GM21526 (cell line): ENCODE measurements around the gene ZNF507.
A peak's percentile ranks its signal among the peaks of the same experiment; 100 is the strongest.

ENCODE experiments used
- ATAC-seq: cut with Tn5 transposase; IDR thresholded peaks from one replicate; pipeline ENCODE4 v1.9.1; 2021; ENCODE audit warnings: moderate library complexity; ENCODE audit not compliant: unreplicated experiment, low FRiP score

The ZNF507 gene

DNA sequence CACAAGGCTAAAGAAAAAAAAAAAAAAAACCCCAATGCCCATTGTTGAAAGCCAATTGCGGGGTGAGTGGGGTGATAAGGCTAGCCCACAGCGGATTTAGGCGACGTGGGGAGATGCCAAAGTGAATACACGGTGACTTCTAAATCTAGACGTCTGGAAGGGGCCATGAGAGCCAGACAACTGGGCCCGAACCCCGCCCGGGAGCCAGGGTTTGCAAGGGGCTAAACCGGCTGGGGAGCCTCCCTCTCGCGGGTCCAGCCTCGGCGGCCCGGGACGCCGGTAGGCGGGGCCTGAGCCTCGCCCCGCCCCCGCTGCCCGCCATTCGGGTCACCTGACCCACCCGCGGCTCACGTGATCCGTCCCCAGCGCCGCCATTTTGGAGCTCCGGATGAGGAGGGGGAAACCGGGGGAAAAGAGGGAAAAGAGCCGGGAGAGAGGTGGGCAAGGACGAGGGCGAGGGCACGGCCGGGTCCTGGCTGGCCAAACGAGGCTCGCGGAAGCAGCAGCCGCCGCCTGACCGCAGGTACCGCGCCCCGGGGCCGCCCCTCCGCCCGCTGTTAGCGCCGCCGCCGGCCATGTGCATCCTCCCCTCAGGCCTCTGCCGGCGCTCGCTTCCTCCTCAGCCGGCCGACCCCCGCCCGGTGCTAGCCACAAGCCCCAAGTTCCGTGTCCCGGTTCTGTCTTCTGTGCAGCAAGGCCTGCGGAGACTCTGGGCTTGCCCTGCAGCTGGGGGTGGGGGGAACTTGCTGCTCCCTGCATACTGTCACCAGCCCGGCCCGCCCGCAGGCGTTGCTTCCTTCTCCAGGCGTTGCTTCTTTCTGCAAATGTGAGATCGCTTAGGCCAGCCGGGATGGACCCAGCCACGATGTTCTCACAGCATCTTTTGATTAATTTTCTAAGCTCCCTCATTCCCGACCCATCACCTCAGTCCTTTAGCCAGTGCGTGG, at the start of gene ZNF507:
Gene ZNF507 (plus strand): TSS at position 350 of the 947 bp plus-strand sequence. CDS start 7,221 bp downstream, outside the sequence.
- ATAC-seq: peak; percentile 83

DNA sequence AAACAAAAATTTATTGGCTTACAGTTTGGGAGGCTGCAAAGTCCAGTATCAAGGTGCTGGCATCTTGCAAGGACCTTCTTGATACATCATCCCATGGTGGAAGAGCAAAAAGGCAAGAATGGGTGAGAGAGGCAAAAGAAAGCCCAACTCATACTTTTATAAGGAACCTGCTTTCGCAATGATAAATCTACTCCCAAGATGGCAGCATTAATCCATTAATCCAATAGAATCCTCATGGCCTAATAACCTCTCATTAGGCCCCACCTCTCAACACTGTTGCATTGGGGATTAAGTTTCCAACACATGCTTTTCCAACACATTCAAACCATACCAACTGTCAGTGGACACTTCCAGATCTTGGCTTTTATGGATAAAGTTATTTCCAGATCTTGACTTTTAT, 48.7 kb upstream of the ZNF507 start:
- no peak for ATAC-seq

DNA sequence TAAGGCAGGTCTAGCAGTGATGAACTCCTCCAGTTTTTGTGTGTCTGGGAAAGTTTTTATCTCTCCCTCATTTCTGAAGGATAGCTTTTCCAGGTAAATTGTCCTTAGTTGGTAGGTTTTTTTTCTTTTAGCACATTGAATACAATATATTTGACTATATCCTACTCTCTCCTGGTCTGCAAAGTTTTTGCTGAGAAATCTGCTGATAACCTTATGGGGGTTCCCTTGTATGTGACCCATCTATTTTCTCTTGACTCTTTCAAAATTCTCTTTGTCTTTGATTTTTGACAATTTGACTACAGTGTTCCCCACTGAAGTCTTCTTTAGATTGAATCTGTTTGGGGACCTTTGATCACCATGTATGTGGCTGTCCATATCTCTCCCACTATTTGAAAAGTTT, 42.6 kb upstream of the ZNF507 start:
- ATAC-seq: no peak

DNA sequence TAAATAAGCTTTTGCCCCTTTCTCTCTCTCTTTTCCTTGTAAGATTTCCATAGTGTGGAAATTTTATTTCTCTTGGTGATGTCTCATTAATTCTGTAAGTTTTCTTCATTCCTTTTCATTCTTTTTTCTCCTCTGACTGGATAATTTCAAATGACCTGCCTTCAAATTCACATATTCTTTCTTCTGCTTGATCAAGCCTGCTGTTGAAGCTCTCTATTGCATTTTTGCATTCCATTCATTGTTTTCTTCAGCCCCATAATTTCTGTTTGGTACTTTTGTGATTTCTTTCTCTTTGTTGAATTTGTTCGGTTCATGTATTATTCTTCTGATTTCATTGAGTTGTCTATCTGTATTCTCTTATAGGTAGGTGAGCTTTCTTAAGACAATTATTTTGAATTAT, 42.2 kb upstream of the ZNF507 start:
- ATAC-seq: no peak

DNA sequence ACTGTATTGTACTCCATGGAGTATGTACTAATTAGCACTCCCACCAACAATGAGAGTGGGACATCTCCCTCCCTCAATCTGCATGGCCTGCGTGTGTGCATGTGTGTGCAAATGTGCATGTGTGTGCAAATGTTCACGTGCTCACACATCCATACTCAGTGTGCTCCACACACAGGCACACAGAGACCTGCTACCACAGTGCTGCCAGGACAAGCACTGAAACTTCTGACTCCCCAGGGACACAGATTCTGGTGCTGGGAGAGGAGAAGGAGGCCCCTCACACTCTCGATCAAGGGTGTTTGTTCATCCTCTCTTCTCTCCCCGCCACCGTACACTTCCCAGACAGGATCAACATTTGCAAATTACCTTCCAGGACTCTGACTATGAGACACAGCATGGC, 37.8 kb upstream of the ZNF507 start:
- ATAC-seq: no peak

DNA sequence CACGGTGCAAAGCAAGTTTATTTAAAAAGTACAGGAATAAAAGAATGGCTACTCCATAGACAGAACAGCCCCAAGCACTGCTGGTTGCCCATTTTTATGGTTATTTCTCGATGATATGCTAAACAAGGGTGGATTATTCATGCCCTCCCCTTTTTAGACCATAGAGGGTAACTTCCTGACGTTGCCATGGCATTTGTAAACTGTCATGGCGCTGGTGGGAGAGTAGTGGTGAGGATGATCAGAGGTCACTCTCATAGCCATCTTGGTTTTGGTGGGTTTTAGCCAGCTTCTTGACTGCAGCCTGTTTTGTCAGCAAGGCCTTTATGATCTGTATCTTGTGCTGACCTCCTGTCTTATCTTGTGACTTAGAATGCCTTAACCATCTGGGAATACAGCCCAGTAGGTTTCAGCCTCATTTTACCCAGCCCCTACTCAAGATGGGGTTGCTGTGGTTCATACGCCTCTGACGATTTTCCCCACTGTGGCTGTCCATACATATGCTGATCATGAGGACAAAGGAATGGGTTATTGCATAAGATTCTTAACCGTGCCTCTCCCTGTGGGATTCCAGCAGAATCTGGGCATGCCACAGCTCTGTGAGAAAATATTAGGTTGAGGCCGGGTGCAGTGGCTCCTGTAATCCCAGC, 36.9 kb upstream of the ZNF507 start:
- ATAC-seq: no peak

DNA sequence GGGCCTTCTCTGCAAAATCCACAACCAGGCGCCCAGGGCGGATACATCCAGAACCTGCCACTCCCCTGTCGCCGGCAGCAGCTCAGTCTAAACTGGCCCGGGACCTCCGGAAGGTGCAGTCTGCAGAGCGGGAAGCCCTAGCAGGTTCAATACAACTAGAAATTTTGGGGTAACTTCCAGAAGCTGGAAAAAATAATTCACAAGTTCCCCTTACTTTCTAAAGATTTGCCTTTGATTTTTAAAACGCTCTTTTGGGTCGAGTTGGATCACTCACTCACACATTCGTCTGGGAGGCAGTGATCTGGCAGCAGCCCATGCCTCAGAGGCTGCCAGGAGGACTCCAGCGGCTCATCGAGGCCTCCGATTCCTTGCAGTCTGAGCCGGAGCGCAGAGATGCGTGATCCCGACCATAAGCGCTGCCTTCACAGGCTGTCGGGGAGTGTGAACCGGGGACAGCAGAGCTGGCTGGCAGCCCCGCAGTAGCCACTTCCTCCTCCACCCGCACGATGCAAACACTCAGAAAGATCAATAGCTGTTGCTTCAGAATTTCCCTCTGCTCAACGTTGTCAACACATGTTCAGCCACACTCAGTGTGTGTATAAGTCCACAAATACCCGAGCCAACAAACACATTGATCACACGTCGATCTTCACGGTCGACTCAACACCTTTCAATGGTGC, 35.6 kb upstream of the ZNF507 start:
- ATAC-seq: no peak

DNA sequence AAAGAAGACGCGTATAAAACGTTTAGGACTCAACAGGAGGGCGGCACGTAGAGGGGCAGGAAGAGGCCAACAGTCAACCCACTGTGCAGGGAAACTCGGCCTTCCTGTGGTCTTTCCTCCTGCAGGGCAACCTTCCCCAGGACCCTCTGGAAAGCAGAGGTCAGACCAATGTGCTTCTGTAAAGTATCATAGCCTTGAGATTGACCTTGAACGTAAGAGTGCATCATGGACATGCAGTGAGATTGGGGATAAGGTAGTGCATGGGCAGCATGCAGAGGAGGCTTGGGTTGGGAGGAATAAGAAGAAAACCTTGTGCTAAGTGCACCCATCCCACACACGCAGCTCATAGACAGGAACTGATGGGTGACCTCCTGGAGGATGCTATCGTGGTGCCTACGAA, 34.0 kb upstream of the ZNF507 start:
- no peak for ATAC-seq

DNA sequence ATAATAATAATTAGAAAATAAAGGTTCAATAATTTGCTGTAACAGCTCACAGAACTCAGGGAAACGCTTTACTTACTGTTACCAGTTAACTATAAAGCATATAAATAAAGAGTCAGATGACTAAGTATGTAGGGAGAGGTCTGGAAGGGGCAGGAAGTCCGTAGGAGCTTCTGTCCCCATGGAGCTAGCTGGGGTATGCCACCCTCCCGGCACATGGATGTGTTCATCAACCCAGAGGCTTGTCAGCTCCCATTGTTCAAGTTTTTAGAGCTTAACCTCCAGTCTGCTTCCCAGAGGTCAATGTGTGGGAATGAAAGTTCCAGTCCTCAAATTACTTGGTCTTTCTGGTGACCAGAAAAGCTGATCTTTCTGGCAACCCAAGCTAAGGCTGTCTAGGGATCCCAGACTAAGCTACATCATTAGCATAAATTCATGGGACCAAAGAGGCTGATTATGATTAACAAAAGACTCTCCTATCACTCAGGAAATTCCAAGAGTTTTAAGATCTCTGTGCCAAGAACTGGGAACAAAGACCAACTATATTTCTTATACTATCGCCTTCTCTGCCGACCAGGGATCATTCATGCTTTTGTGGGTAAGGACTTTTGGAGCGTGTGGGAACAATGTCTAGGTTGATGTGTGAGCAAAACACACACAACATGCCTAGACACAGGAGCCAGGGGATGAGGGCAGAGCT, 31.7 kb upstream of the ZNF507 start:
- ATAC-seq: no peak

DNA sequence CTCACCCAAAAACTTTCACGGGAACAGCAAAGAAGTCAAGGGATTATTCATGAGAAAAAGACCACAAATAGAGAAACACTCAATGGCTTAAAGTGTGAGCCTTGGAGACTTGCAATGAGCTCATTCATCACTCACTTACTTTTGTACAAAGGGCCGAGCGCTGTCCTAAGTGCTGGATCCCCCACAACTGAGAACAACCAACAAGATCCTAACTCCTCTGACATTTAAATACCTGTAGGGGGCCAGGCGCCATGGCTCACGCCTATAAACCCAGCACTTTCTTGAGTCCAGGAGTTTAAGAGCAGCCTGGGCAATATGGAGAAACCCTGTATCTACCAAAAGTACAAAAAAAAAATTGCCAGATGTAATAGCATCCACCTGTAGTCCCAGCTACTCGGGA, 29.4 kb upstream of the ZNF507 start:
- no peak for ATAC-seq

DNA sequence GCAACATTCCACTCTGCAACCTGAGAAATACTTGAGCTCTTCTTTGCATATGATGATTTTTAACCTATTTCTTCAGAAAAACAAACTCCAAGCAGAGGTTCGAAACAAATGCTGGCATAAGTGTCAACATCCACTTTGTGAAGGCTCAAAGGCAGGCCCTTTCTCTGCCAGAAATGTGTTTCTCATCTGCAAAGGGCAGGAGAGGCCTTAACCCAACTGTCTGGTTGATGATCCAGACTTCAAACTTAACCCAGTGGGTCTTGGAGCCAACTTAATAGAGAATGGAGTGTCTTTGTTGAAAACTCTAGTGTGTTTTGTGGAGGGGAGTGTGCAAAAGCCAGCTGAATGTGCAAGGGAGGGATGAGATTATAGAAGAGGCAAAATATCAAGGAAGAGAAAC, 28.3 kb upstream of the ZNF507 start:
- no peak for ATAC-seq

DNA sequence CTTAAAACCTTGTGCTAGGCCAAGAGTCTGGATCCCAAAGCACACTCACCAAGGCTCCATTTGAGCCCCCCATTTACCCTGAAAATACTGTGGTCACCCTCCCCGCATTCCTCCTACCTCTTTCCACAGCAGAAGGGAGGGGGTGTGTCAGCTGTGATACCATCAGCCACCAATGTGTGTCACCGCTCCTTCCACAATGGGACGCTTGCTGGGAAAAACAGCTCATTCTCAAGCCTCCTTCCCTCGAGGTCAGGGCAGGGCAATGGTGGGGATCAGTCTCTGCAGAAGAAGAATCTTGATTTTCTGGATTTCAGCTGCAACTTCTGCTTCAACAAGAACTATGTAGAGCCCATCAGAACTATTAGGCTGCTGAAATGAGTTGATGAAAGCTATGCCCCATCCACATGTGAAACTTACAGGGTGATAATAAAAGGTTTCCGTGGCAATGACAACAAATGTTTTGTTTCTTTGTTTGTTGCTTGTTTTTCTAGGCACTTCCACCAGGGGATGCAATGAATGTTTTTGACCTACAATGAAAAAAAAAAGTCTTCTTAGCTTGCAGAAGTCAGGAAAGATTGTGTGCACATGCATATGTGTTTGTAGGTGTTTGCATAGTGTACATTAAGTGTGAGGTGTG, 26.4 kb upstream of the ZNF507 start:
- no peak for ATAC-seq

DNA sequence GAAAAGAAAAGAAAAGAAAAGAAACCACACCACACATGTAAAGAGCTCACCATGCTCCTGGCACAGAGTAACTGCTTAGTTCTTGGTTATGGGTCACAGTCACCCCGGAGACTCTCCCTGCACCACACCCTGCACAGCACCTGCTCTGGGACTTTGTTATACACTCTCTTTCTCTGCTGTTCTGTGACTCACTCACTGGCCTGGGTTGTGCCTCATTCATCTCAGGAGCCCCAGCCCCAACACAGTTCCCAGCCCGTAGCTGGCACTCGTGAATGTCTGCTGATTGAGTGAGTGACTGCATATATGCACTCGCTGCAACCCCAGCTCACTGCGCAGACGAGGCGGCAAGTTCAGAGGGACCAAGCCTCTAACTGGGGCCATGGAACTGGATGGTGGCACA, 22.9 kb upstream of the ZNF507 start:
- no peak for ATAC-seq

DNA sequence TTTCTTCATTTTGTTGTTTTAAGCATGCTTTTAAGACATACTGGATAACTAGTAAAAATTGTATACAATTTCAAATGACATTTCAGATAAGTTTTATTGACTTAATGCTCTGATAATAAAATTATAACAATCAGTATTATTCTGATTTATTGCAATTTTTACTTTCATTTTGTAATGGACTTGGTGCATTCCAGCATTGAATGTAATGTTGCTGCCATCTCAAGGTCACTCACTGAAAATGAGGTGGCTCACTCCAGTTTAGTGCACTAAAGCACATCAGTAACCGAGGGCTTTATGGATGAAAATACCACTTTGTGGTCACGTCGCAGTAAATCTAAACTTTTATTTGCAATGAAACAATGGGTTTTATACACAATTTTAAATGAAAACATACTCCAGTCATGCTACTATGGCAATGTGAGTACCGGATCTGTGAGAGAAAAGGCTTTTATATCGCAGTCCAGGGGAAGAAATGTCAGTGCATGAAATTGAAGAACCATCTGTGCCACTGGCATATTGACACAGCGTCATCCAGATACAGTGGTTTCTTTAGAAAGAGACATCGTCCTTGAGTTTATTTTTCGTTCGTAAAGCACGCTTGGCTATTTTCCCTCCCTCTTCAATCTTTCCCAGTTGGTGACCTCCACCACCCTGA, 20.7 kb upstream of the ZNF507 start:
- ATAC-seq: no peak

DNA sequence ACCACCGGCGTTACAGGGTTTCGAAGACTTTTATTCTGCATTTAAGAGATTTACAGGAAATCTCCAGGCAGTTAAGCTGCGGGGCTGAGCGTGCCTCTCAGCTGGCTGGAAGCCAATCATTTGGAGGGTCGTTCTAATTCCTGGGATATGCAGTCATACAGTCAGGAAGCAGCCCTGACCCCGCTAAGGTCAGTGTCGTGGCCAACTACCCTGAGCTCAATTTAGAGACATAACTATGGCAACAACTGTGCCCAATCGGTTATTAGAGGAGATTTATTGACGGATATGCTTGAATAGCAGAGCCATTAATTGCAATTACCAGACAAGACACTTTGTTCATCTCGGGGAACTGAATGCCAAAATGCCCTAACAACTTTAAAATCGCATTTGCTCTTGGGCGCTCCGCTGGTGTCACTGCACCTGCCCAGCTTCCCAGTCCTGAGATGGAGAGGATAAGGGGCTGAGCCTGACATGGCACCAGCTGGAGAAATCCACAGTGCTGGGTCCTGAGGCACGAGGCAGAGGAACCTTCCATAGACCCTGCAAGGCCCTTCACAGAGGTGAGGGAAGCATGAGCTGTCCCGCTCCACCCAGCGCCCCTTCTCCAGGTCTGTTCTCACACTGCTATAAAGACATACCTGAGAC, 15.1 kb upstream of the ZNF507 start:
- ATAC-seq: no peak

DNA sequence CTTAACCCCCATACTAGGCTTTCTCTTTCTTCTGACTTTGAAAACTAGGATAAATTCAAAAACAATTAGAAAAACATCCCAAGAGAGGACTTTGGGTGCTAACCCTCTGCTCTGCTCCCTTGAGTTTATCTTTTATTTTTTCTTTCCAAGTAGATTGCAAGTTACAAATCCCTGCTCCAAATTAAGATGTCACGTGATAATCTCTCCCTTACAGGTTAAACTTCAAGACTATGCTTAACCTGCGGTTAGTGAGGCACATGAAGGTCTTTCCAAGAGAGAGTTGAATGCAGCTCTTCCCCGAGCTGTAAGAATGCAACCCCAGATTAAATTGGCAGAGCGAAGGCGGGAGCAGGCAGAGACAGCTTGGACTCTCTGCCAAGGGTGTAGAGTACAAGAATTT, 12.2 kb upstream of the ZNF507 start:
- ATAC-seq: no peak

DNA sequence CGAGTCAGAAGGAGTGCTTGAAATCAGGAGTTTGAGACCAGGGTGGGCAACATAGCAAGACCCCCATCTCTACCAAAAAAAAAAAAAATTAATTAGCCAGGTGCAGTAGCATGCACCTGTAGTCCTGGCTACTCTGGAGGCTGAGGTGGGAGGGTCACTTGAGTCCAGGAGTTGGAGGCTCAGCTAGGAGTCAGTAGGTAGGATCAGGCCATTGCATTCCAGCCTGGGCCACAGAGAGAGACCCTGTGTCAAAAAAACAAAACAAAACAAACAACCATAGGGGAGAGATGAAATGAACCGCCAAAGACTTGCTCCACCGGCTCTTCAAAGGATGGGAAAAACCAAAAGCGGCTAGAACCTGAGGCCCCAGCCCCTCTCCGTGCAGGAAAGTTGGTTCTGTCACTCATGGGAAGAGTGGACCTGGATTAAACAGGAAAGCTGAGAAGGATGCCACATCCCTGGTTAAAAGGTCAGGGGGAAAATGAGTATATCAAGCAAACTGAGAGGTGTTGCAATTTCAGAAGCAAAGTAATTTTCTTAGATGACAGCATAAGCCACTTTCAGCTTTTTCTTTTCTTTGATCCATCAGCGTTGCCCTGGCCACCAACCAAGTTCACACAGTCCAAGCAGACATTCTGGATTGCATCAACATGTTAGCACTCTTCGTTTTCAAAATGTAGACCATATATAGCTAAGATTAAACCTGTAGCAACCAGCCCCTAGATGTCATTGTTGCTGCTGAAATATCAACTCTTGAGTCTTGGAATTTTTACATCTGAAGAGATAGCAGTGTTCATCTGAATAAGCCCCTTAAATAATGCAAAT, 8.9 kb upstream of the ZNF507 start:
- no peak for ATAC-seq

DNA sequence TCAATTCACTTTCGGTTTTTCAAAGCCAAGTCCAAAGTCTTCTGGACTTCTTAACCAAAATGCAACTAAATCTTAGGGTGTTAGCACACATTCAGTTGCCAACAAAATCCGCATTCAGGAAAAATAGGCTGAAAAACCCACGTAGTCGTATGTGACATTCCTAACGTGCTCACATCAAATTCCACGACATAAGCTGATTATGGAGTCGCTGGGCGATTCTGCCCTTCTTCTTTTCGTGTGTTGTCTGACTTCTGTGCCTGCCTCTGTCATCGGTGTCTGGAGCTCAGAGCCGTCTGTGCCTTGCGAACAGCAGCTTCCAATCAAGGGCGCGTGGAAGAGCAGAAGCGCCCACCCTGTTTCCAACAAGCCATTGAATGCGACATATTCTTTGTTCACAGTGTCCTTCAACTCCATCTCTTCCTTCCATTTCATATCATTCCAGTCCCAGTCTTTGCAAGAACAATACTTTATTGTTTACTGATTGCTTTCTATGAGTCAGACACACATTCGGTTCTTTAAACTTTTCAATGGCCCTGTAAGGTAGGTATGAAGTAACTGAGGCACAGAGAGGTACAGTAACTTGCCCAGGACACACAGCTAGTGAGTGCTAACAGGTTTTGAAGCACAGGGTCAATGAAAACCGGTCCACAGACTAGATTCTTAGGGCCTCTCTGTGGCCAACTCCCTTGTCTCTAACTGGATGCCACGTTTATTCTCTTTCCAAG, 8.2 kb upstream of the ZNF507 start:
- ATAC-seq: no peak
